HepG2 (cell line): ENCODE results near the gene FAM120C. TPM values are rescaled to one million over a fixed set of nuclear protein-coding genes. Genes with fewer than 3 reads are reported as not detected.

Source experiments
- FOXP1 ChIP-seq, 2 experiments: fragments of 450-650 bp in 1 of 2; IDR thresholded peaks; 2 replicates each; pipeline ENCODE4 v1.6.1; 2017 to 2018; ENCODE audit warnings: antibody characterized with exemption in 1 of 2
- GATAD2A ChIP-seq: IDR thresholded peaks from 2 replicates; pipeline ENCODE4 v1.6.1; 2016
- NPAS2 ChIP-seq: sonication (generic); formaldehyde crosslinking; IDR thresholded peaks from 2 replicates; pipeline ENCODE4 v1.8.0; 2022; ENCODE audit warnings: mild to moderate bottlenecking, missing genetic modification reagents, borderline replicate concordance
- REL ChIP-seq: sonication (generic); formaldehyde crosslinking; conservative IDR thresholded peaks from 2 replicates; pipeline ENCODE4 v1.8.0; 2022; ENCODE audit warnings: mild to moderate bottlenecking, missing genetic modification reagents, moderate library complexity
- SOX6 ChIP-seq, 2 experiments: fragments of 450-650 bp in 1 of 2; sonication (generic) in 1 of 2; formaldehyde crosslinking in 1 of 2; IDR thresholded peaks; 2 replicates each; pipeline versions ENCODE4 v1.4.0 to v1.6.1; 2017 to 2020; ENCODE audit warnings: antibody characterized with exemption in 1 of 2, mild to moderate bottlenecking in 1 of 2, missing genetic modification reagents in 1 of 2
- TBX2 ChIP-seq: sonication (generic); formaldehyde crosslinking; IDR thresholded peaks from 2 replicates; pipeline ENCODE4 v1.5.0; 2020; ENCODE audit warnings: missing genetic modification reagents, mild to moderate bottlenecking, borderline replicate concordance
- ZNF17 ChIP-seq: sonication (generic); formaldehyde crosslinking; IDR thresholded peaks from 2 replicates; pipeline ENCODE4 v1.5.0; 2020; ENCODE audit warnings: mild to moderate bottlenecking, missing genetic modification reagents
- ZNF383 ChIP-seq: sonication (generic); formaldehyde crosslinking; IDR thresholded peaks from 2 replicates; pipeline ENCODE4 v1.4.0; 2020; ENCODE audit warnings: missing genetic modification reagents, mild to moderate bottlenecking, borderline replicate concordance
- ZNF644 ChIP-seq: IDR thresholded peaks from 2 replicates; pipeline ENCODE4 v1.6.1; 2016; ENCODE audit warnings: low read depth
- ZZZ3 ChIP-seq: sonication (generic); formaldehyde crosslinking; IDR thresholded peaks from 2 replicates; pipeline ENCODE4 v1.4.0; 2020; ENCODE audit warnings: missing genetic modification reagents, mild to moderate bottlenecking, borderline replicate concordance
- polyA plus RNA-seq, 8 experiments: library from polyadenylated mRNA; depleted of rRNA in 3 of 8; stranded (reverse) in 7 of 8; unstranded in 1 of 8; fragments of >200 nt; fragmentation: Illumina TruSeq in 4 of 8; extraction: Trizol in 4 of 8; gene quantifications; 2 replicates each; pipeline versions ENCODE4 v1.2.1 to v1.2.3, GENCODE V29; 2011 to 2016; ENCODE audit warnings: low read depth in 4 of 8, missing spikeins in 1 of 8, mixed read lengths in 1 of 8; ENCODE audit not compliant: insufficient read depth in 1 of 8
- total RNA-seq, 5 experiments: library from RNA; depleted of rRNA; stranded (reverse); fragments of >200 nt; fragmentation: Illumina TruSeq; extraction: Trizol; gene quantifications; 2 replicates each; pipeline ENCODE4 v1.2.3, GENCODE V29; 2016; ENCODE audit warnings: low read depth in 1 of 5
- TF ChIP-seq, protein P1 (sequence below), 2 experiments: sonication (generic) in 1 of 2; formaldehyde crosslinking in 1 of 2; IDR thresholded peaks; 2 replicates each; pipeline versions ENCODE4 v1.4.0 to v1.6.1; 2018 to 2020; ENCODE audit warnings: missing genetic modification reagents in 2 of 2, borderline replicate concordance in 1 of 2, low read depth in 1 of 2, mild to moderate bottlenecking in 1 of 2, missing biosample characterization in 1 of 2
- TF ChIP-seq, protein P2 (sequence below): sonication (generic); formaldehyde crosslinking; IDR thresholded peaks from 2 replicates; pipeline ENCODE4 v1.8.1; 2023; ENCODE audit warnings: mild to moderate bottlenecking, missing genetic modification reagents
- TF ChIP-seq, protein P3 (sequence below): sonication (generic); formaldehyde crosslinking; IDR thresholded peaks from 2 replicates; pipeline ENCODE4 v1.4.0; 2020; ENCODE audit warnings: low read depth, mild to moderate bottlenecking, missing genetic modification reagents
- TF ChIP-seq, protein P4 (sequence below): sonication (generic); formaldehyde crosslinking; IDR thresholded peaks from 2 replicates; pipeline ENCODE4 v1.5.0; 2020; ENCODE audit warnings: missing genetic modification reagents, mild to moderate bottlenecking, borderline replicate concordance
- TF ChIP-seq, protein P5 (sequence below): sonication (generic); formaldehyde crosslinking; IDR thresholded peaks from 2 replicates; pipeline ENCODE4 v1.5.1; 2020; ENCODE audit warnings: mild to moderate bottlenecking, missing genetic modification reagents
- TF ChIP-seq, protein P6 (sequence below): sonication (generic); formaldehyde crosslinking; IDR thresholded peaks from 2 replicates; pipeline ENCODE4 v1.5.0; 2020; ENCODE audit warnings: missing genetic modification reagents

Gene FAM120C
- total and polyA plus RNA-seq, 2 of the 13 experiments (the other 11 are each of a cell fraction or from before 2014, with no cell fraction given): 4.6 to 7.4 TPM

DNA sequence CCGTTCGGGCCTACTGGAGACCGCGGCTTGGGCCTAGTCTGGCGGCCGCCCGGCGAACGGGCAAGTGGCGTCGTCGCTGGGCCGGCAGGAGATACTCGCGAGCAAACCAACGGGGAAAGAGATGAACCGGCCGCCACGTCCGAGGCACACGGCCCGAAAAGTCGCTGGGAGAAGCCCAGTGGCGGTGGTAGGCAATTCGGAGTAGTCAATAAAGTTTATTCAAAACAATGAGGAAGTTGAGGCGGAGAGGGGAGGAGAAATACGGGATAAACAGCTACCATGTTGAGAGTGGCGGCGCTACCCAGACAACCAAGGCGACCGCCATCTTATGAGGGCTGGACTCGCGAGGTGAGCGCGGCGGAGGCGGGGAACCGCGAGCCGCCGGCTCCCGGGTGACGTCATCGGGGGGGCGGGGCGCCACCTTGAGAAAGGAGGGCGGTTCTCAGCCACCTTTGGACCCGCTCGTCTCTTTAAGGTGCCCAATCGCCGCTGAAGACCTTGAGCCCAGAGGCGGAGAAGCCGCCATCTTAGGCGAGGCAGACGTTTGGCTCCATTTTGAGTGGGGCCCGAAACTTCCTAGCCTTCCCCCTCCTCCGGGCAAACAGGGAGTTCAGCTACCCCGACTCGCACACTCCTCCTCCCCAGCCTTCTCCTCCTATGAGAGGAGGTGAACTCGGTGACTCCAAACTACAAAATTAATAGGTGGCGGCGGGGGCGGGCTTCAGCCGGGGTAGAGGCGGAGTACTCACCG, 138.8 kb downstream of the FAM120C start, which contains the start of gene PHF8 (continued):
- TF ChIP-seq ZNF17 (CRISPR knock-in tag) (no peak), TBX2 (CRISPR knock-in tag) (no peak; the same call in 1 of the 2 replicates), SOX6 (IDR thresholded peaks at IDR 0.05) (no peak), SOX6 (CRISPR knock-in tag; IDR thresholded peaks at IDR 0.05) (peak; percentile 9; the same call in 1 of the 2 replicates), FOXP1 (IDR thresholded peaks at IDR 0.05) (no peak), FOXP1 (CRISPR knock-in tag; IDR thresholded peaks at IDR 0.05) (no peak), NPAS2 (CRISPR knock-in tag) (no peak), ZZZ3 (CRISPR knock-in tag) (no peak), ZNF383 (CRISPR knock-in tag) (no peak), GATAD2A (no peak), ZNF644 (CRISPR knock-in tag) (peak; percentile 35; the same call in 1 of the 2 replicates), REL (no peak)
- TF ChIP-seq, protein P1, sequence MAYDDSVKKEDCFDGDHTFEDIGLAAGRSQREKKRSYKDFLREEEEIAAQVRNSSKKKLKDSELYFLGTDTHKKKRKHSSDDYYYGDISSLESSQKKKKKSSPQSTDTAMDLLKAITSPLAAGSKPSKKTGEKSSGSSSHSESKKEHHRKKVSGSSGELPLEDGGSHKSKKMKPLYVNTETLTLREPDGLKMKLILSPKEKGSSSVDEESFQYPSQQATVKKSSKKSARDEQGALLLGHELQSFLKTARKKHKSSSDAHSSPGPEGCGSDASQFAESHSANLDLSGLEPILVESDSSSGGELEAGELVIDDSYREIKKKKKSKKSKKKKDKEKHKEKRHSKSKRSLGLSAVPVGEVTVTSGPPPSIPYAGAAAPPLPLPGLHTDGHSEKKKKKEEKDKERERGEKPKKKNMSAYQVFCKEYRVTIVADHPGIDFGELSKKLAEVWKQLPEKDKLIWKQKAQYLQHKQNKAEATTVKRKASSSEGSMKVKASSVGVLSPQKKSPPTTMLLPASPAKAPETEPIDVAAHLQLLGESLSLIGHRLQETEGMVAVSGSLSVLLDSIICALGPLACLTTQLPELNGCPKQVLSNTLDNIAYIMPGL (CRISPR knock-in tag; IDR thresholded peaks at IDR 0.05; ENCODE audit: borderline replicate concordance in 1 of 2, low read depth in 1 of 2): peak; percentile 38 to 81; a peak in 2 of 4 replicates
- TF ChIP-seq, protein P2, sequence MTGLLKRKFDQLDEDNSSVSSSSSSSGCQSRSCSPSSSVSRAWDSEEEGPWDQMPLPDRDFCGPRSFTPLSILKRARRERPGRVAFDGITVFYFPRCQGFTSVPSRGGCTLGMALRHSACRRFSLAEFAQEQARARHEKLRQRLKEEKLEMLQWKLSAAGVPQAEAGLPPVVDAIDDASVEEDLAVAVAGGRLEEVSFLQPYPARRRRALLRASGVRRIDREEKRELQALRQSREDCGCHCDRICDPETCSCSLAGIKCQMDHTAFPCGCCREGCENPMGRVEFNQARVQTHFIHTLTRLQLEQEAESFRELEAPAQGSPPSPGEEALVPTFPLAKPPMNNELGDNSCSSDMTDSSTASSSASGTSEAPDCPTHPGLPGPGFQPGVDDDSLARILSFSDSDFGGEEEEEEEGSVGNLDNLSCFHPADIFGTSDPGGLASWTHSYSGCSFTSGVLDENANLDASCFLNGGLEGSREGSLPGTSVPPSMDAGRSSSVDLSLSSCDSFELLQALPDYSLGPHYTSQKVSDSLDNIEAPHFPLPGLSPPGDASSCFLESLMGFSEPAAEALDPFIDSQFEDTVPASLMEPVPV (CRISPR knock-in tag): peak; percentile 66; the same call in 1 of the 2 replicates
- TF ChIP-seq, protein P3, sequence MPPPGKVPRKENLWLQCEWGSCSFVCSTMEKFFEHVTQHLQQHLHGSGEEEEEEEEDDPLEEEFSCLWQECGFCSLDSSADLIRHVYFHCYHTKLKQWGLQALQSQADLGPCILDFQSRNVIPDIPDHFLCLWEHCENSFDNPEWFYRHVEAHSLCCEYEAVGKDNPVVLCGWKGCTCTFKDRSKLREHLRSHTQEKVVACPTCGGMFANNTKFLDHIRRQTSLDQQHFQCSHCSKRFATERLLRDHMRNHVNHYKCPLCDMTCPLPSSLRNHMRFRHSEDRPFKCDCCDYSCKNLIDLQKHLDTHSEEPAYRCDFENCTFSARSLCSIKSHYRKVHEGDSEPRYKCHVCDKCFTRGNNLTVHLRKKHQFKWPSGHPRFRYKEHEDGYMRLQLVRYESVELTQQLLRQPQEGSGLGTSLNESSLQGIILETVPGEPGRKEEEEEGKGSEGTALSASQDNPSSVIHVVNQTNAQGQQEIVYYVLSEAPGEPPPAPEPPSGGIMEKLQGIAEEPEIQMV (CRISPR knock-in tag): 0 out of 2 replicates have a peak, but pooled peaks have one; percentile 21
- TF ChIP-seq, protein P4, sequence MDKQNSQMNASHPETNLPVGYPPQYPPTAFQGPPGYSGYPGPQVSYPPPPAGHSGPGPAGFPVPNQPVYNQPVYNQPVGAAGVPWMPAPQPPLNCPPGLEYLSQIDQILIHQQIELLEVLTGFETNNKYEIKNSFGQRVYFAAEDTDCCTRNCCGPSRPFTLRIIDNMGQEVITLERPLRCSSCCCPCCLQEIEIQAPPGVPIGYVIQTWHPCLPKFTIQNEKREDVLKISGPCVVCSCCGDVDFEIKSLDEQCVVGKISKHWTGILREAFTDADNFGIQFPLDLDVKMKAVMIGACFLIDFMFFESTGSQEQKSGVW: no peak
- TF ChIP-seq, protein P5, sequence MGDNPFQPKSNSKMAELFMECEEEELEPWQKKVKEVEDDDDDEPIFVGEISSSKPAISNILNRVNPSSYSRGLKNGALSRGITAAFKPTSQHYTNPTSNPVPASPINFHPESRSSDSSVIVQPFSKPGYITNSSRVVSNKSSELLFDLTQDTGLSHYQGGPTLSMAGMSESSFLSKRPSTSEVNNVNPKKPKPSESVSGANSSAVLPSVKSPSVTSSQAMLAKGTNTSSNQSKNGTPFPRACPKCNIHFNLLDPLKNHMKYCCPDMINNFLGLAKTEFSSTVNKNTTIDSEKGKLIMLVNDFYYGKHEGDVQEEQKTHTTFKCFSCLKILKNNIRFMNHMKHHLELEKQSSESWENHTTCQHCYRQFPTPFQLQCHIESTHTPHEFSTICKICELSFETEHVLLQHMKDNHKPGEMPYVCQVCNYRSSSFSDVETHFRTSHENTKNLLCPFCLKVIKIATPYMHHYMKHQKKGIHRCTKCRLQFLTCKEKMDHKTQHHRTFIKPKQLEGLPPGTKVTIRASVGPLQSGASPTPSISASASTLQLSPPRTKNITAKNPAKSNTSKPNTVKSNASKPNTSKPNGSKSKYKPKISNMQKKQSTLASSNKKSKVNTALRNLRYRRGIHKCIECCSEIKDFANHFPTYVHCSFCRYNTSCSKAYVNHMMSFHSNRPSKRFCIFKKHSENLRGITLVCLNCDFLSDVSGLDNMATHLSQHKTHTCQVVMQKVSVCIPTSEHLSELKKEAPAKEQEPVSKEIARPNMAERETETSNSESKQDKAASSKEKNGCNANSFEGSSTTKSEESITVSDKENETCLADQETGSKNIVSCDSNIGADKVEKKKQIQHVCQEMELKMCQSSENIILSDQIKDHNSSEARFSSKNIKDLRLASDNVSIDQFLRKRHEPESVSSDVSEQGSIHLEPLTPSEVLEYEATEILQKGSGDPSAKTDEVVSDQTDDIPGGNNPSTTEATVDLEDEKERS (CRISPR knock-in tag): no peak
- TF ChIP-seq, protein P6, sequence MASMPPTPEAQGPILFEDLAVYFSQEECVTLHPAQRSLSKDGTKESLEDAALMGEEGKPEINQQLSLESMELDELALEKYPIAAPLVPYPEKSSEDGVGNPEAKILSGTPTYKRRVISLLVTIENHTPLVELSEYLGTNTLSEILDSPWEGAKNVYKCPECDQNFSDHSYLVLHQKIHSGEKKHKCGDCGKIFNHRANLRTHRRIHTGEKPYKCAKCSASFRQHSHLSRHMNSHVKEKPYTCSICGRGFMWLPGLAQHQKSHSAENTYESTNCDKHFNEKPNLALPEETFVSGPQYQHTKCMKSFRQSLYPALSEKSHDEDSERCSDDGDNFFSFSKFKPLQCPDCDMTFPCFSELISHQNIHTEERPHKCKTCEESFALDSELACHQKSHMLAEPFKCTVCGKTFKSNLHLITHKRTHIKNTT (CRISPR knock-in tag): no peak
